ENCODE results near the gene XPNPEP1. TPM values are rescaled to one million over a fixed set of nuclear protein-coding genes. Genes with fewer than 3 reads are reported as not detected.

Gene XPNPEP1
- total RNA-seq, 2 experiments from 2014 or later: 83.2 to 87.3 TPM

- Mint-ChIP-seq H3K36me3 (ENCODE audit: low read depth) (no peaks in the 10 kb centered on the region), H3K27me3 (no peaks in the 10 kb centered on the region), H3K4me1 (no peaks in the 10 kb centered on the region), H3K9me3 (peaks cover 4% of the 10 kb centered on the region), H3K4me3 (no peak overlapping the region), H3K27ac (no peak overlapping the region)
- ChIA-PET POLR2A (no interaction called here), CTCF (no interaction called here)
- DNase-seq: no peak
Observed at GRCh38 chr10:109821672-109822071, 101.6 kb downstream of the XPNPEP1 start.

- Mint-ChIP-seq H3K27ac (no peak overlapping the region), H3K4me1 (no peaks in the 10 kb centered on the region), H3K36me3 (ENCODE audit: low read depth) (no peaks in the 10 kb centered on the region), H3K4me3 (no peak overlapping the region), H3K9me3 (peaks cover 4% of the 10 kb centered on the region), H3K27me3 (no peaks in the 10 kb centered on the region)
- ChIA-PET CTCF (no interaction called here), POLR2A (no interaction called here)
- DNase-seq: no peak
Observed at GRCh38 chr10:109820620-109821405, 102.5 kb downstream of the XPNPEP1 start.

GRCh38 chr10:109819807-109820206 is 103.5 kb downstream of the XPNPEP1 start:
- Mint-ChIP-seq H3K27ac (no peak overlapping the region), H3K9me3 (no peaks in the 10 kb centered on the region), H3K4me1 (no peaks in the 10 kb centered on the region), H3K4me3 (no peak overlapping the region), H3K36me3 (ENCODE audit: low read depth) (no peaks in the 10 kb centered on the region), H3K27me3 (no peaks in the 10 kb centered on the region)
- no peak for DNase-seq
- POLR2A ChIA-PET: no interaction called here
- CTCF ChIA-PET: no interaction called here

Other genes with a start within 250 kb of the XPNPEP1 start
- gene ADD3, start 84.5 kb upstream of the XPNPEP1 start, total RNA-seq: 100 to 1,000 TPM; 360 to 444 TPM